Measurements from ENCODE around the gene C1QTNF12.

C1QTNF12 gene

GRCh38 chr1:1194723-1195122, 51.8 kb downstream of the C1QTNF12 start:
- Histone ChIP-seq H3K4me3 (IDR thresholded peaks at IDR 0.05; ENCODE audit: insufficient read depth, low read depth, low read length) (no peak overlapping the region), H3K79me2 (ENCODE audit: insufficient read depth, low read depth) (no peaks in the 10 kb centered on the region), H3K36me3 (ENCODE audit: insufficient read depth) (no peaks in the 10 kb centered on the region), H3K27me3 (ENCODE audit: insufficient read depth, low read depth) (peaks cover 63% of the 10 kb centered on the region), H3K27ac (no peak overlapping the region), H3K9ac (no peak overlapping the region), H4K20me1 (ENCODE audit: insufficient read depth) (no peaks in the 10 kb centered on the region), H3K4me1 (ENCODE audit: low read depth, poor library complexity, severe bottlenecking) (no peaks in the 10 kb centered on the region), H2AFZ (ENCODE audit: low read depth) (no peak overlapping the region), H3K4me2 (no peak overlapping the region)
- TF ChIP-seq, protein P1, sequence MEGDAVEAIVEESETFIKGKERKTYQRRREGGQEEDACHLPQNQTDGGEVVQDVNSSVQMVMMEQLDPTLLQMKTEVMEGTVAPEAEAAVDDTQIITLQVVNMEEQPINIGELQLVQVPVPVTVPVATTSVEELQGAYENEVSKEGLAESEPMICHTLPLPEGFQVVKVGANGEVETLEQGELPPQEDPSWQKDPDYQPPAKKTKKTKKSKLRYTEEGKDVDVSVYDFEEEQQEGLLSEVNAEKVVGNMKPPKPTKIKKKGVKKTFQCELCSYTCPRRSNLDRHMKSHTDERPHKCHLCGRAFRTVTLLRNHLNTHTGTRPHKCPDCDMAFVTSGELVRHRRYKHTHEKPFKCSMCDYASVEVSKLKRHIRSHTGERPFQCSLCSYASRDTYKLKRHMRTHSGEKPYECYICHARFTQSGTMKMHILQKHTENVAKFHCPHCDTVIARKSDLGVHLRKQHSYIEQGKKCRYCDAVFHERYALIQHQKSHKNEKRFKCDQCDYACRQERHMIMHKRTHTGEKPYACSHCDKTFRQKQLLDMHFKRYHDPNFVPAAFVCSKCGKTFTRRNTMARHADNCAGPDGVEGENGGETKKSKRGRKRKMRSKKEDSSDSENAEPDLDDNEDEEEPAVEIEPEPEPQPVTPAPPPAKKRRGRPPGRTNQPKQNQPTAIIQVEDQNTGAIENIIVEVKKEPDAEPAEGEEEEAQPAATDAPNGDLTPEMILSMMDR (conservative IDR thresholded peaks at IDR 0.05; ENCODE audit: low read depth, low read length) = no peak
